GM06990 (cell line): ENCODE results near the gene NOL9.

Experiments used
- DNase-seq: peaks from one replicate; pipeline ENCODE4 v3.0.0-alpha.2; 2011; ENCODE audit not compliant: insufficient read length; ENCODE audit errors: extremely low read depth
- H3K27me3 ChIP-seq: replicated peaks from 2 replicates; pipeline ENCODE4 v1.6.0; 2011; ENCODE audit warnings: low read length; ENCODE audit not compliant: control insufficient read depth, insufficient read depth
- H3K36me3 ChIP-seq: 2 replicates; pipeline ENCODE4 v1.5.1; 2011; ENCODE audit warnings: low read length; ENCODE audit not compliant: control insufficient read depth, insufficient read depth
- H3K4me3 ChIP-seq: replicated peaks from 2 replicates; pipeline ENCODE4 v1.5.1; 2011; ENCODE audit warnings: low read depth, mild to moderate bottlenecking, control low read depth, low read length
- TF ChIP-seq, protein P1 (sequence below): IDR thresholded peaks from 2 replicates; pipeline ENCODE4 v1.5.1; 2011; ENCODE audit warnings: low read length, control low read depth, mild to moderate bottlenecking, inconsistent platforms; ENCODE audit not compliant: insufficient read depth, poor library complexity, severe bottlenecking

Gene NOL9

DNA sequence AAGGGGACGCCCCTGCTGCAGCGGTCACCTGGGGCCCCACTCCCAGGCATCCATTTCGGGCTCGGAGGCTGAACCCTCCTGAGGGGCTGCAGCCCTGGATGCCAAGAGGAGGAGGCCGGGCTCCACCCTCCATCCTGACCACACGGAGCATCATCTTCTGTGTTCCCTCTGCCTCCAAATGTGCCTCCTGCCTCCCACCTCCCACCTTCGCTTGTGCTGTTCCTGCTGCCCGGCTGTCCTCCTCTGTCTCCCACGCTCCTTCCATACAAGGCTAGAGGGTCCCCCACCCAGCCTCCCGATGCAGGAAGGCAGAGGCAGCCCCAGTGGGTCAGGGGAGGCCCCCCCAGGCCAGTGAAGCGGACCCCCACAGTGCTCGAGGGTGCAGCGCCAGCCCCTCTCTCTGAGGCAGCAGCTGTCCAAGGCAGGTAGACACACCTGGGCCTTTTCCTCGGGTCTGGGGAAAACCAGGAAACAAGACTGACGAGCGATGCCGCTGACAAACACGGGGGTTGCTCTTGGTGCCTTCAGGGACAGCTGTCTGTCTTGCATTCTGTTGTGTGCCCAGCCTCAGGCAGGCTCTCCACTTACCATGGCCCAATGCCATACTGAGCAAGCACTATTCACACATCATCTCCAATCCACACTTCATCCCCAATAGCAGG is 46.0 kb downstream of the NOL9 start:
- no peak for DNase-seq
- TF ChIP-seq, protein P1, sequence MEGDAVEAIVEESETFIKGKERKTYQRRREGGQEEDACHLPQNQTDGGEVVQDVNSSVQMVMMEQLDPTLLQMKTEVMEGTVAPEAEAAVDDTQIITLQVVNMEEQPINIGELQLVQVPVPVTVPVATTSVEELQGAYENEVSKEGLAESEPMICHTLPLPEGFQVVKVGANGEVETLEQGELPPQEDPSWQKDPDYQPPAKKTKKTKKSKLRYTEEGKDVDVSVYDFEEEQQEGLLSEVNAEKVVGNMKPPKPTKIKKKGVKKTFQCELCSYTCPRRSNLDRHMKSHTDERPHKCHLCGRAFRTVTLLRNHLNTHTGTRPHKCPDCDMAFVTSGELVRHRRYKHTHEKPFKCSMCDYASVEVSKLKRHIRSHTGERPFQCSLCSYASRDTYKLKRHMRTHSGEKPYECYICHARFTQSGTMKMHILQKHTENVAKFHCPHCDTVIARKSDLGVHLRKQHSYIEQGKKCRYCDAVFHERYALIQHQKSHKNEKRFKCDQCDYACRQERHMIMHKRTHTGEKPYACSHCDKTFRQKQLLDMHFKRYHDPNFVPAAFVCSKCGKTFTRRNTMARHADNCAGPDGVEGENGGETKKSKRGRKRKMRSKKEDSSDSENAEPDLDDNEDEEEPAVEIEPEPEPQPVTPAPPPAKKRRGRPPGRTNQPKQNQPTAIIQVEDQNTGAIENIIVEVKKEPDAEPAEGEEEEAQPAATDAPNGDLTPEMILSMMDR = no peak
- Histone ChIP-seq H3K4me3 (no peak overlapping the region), H3K36me3 (no peaks in the 10 kb centered on the region), H3K27me3 (no peaks in the 10 kb centered on the region; the same call in 1 of the 2 replicates)

DNA sequence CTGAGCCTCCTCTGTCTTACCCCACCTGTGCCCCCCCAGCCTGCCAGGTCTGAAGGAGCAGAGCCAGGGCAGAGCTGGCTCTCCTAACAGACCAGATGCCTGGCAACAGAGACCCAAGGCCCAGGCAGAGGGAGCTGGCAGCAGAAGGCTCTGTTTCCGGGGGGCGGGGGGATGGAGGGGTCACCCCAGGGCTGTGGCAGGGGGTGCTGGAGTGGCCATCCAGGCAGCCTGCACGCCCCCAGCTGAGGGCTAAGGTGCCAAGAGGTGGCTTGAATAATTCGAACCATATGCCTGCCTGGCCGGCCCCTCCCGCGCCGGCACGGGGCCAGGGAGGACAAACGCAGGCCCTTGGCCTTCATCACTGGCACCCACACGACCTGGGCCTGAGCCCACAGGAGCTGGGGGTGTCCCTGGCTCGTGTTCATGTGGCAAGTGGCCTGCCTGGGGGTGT is 46.8 kb downstream of the NOL9 start:
- no peak for DNase-seq
- Histone ChIP-seq H3K27me3 (no peaks in the 10 kb centered on the region; the same call in 1 of the 2 replicates), H3K4me3 (no peak overlapping the region), H3K36me3 (no peaks in the 10 kb centered on the region)
- TF ChIP-seq, protein P1 = no peak

DNA sequence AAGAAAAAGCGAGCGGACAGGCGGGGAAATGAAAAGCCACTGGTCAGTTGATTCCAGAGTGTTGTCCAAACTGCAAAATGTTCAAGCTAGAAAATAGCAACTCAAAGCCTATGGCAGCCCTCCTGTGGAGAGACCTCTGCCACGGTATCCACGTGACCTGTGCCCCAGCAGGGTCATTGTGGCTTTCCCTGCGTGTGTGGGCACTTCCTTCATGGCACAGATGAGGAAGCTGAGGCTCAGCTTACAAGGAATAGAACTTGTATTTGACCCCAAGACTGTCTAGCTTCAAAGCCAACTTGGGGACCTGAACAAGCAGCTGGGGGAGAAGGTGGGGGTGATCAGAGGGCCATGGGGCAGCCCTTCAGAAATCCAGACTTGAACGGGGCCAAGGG is 47.3 kb downstream of the NOL9 start:
- H3K27me3 ChIP-seq = no peaks in the 10 kb centered on the region; the same call in 1 of the 2 replicates

DNA sequence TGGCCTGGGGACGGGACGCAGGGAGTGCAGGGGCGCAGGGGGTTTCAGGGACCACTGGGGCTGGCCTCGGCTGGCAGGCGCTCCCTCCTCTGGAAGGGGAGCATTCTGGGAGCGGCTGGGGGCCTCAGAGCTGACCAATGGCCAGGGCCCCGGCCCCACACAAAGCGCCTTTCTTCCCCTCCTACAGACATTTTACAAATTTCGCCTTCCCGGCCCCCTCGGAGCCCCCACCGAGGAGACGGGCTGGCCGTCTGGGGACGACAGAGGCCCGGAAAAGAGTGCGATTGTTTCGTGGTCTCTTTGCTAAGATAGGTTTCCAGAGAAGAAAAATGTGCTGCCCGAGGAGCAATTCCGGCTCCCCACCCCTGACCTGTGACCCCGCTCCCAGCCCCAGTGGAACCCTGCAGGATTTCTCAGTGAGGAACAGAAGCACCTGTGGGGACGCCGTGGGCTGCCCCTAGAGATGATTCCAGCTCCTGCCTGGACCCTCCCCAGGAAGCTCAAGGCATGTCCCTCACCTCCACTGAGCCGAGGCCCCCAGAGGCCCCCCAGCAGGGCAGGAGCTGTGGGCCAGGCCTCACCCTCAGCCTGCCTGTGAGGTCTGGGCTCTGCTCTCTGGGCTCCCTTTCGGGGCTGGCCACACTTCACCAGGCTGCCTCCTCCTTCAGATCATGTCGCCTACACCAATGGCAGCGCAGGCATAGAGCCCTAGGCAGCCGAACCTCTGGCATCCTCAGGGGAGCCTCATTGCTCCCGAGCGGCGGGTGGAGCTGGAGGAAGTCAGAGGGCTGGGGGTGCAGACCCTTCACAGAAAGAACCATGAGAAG is 47.9 kb downstream of the NOL9 start:
- no peaks in the 10 kb centered on the region for H3K36me3 ChIP-seq
- TF ChIP-seq, protein P1 = no peak
- H3K4me3 ChIP-seq = no peak overlapping the region
- H3K27me3 ChIP-seq = no peaks in the 10 kb centered on the region; the same call in 1 of the 2 replicates
- no peak for DNase-seq

More for the DNA sequence above, 47.3 kb downstream of the NOL9 start:
- Histone ChIP-seq H3K4me3 (no peak overlapping the region), H3K36me3 (no peaks in the 10 kb centered on the region)
- TF ChIP-seq, protein P1 = no peak
- no peak for DNase-seq

DNA sequence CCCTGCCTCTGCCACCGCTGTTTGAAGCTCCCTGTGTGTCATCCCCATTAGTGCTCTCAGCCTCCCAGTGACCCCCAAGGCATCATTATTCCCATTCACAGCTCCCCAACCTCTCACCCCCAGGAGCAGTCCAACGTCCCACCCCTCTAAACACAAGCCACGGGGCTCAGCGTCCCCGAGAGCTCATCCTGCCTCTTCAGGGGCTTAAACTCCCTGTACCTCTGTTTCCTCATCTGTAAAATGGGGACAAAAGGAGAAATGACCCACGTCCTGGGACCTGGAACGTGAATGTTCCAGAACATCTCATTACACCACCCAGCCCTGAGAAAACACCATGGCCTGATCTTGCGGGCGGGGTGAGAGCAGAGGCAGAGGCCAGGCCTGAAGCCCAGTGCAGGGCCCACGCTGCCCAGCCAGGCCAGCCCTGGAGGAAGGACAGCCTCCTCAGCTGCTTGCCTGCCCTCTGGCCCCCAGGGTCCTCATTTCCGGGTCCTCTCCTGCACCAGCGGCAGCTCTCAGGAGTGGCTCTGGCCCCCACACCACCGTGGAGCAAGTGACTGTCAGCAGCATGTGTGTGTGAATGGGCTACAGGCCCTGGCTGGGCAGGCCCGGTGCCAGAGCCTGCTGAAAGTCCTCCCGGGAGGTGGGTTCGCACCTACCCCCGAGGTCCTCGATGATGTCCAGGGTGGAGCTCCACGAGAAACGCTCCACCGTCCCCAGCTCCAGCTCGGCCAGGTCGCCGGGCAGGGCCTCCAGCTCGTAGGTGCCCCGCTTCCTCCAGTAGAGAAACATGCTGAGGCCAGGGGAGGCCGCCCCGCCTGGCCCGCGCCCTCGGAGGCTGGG is 48.7 kb downstream of the NOL9 start:
- Histone ChIP-seq H3K27me3 (no peaks in the 10 kb centered on the region; the same call in 1 of the 2 replicates), H3K36me3 (no peaks in the 10 kb centered on the region), H3K4me3 (no peak overlapping the region)
- no peak for DNase-seq
- TF ChIP-seq, protein P1 = no peak
